LNCAP (cell line): ENCODE measurements around the gene KRTAP1-3.

Experiments used
- CTCF ChIP-seq: fragments of 450-650 bp; IDR thresholded peaks from 2 replicates; pipeline ENCODE4 v1.5.1; 2017; ENCODE audit warnings: mild to moderate bottlenecking

Gene KRTAP1-3

GRCh38 chr17:41019415-41019814 is 15.3 kb downstream of the KRTAP1-3 start:
- no peak for TF ChIP-seq CTCF

GRCh38 chr17:41018541-41018940 is 16.1 kb downstream of the KRTAP1-3 start:
- no peak for TF ChIP-seq CTCF

- no peak for TF ChIP-seq CTCF
Measured at GRCh38 chr17:41016578-41017215, 18.0 kb downstream of the KRTAP1-3 start.

GRCh38 chr17:41015454-41015853 is 19.2 kb downstream of the KRTAP1-3 start:
- no peak for TF ChIP-seq CTCF

GRCh38 chr17:41013606-41014005 is 21.1 kb downstream of the KRTAP1-3 start:
- no peak for TF ChIP-seq CTCF

- TF ChIP-seq CTCF = no peak
Measured at GRCh38 chr17:41013181-41013580, 21.5 kb downstream of the KRTAP1-3 start.

GRCh38 chr17:41012326-41013120 is 22.2 kb downstream of the KRTAP1-3 start:
- no peak for TF ChIP-seq CTCF
